Hematopoietic multipotent progenitor cell treated with erythropoietin and hydrocortisone succinate and interleukin-3 and kit ligand, for 15 days (in vitro differentiated cells): ENCODE data around the gene GJA1.
"Not testable (repeated sequence)": the region's sequence is repeated elsewhere in the genome, so short reads cannot be mapped to it uniquely, and the experiment has no call there.

ENCODE experiments used
- DNase-seq: peaks from one replicate; pipeline ENCODE4 v3.0.0-alpha.2; 2015; ENCODE audit warnings: low spot score

The GJA1 gene

DNA sequence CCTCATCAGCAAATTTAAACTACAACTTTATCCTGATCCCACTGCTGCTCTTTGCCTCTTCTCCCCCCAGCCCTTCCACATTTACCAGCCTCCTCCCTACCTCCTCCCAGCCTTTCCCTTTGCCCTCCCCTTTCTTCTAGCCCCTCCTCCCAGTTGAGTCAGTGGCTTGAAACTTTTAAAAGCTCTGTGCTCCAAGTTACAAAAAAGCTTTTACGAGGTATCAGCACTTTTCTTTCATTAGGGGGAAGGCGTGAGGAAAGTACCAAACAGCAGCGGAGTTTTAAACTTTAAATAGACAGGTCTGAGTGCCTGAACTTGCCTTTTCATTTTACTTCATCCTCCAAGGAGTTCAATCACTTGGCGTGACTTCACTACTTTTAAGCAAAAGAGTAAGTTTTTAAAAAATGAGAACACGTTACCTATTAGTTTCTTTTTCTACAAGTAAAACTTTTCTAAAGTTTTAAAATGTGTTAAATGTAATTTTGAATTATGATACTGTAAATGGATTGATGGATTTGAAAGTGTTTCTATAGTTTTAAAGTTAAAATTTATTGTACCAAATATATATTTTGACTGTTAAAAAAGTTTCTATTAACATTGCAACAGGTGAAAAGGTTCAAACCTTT, at the start of gene GJA1:
TSS of gene GJA1 (plus strand) at position 203 of the 626 bp plus-strand sequence. CDS start 11,202 bp downstream, outside the sequence.
- no peak for DNase-seq

DNA sequence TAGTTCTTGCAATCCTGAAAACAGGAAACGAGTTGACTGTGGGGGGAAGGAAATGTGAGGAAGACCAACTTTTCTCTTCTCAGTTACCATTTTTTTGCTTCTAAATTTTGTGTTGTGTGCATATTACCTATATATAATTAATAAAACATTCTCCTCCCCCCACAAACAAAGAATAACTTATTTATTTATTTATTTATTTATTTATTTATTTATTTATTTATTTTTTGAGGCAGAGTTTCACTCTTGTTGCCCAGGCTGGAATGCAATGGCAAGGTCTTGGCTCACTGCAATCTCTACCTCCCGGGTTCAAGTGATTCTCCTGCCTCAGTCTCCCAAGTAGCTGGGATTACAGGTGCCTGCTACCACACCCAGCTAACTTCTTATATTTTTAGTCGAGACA, 48.9 kb upstream of the GJA1 start:
- DNase-seq, result not testable (repeated sequence)

DNA sequence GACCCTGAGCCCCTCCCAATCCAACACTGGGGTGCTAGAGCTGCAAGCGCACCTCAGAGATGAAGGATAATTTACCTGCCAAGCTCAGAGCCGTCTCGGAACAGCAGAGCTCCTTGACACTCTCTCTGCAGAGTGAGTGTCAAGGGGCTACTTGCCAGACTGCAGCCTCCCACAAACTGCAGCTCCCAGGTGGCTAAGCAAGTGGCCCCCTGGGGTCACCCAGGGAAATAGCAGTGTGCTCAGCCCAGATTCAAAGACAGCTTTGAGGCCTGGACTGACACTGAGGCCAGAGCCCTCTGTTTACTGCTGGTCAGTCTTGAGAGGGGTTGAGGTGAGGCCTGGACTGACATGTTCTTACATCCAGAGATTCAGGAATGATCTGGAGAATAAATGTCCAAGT, 46.0 kb upstream of the GJA1 start:
- DNase-seq, result no peak

DNA sequence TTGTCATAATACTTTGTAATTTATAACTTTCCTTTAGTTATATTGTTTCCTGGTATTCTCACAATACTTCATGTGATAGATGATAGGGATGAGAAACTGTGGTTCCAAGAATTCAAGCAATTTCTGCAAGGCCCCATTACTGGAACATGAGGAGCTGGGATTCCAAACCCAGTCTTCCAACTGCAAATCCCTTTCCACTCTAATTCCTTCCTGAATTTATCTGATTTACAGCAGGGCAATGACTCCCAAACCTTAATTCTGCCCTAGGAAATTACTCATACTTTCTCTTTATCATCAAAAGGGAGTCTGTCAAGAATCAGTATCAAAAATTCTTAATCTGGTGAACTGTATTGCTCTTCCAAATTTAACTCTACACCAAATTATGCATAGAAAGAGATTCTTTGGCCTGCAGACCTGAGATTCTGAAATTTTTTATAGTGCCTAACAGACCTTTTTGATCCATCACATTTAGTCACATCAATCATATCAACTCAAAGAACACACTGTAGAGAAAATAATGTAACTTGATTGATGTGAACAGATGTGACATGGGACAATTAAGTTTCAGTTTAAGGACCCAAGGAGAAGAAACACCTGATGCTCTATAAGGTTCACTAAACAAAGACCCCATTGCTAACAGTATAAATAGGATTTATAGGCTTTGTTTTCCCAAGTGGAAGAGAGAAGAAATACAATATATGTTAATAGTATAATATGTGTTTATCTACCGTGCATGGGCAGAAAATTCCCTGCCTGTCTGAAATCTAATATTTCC, 41.5 kb upstream of the GJA1 start:
- no peak for DNase-seq

DNA sequence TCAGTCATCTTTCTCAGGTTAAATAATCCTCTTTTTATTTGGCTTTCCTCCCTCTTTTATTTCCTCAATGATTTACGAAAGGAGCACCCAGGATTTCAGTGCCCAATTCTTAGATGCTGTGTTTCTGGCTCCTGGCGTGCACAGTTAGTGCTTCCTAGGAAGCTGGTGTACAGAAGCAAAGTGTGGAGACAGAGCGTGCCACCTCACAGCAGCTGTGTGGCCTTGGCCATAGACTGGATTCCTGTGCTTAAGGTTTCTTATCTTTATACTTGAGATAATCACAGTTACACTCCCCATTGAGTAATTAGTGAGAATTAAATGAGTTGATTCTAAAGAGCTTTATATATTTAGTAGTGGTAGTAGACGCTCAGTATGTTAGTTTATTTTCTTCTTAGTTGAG, 39.7 kb upstream of the GJA1 start:
- DNase-seq, result no peak

DNA sequence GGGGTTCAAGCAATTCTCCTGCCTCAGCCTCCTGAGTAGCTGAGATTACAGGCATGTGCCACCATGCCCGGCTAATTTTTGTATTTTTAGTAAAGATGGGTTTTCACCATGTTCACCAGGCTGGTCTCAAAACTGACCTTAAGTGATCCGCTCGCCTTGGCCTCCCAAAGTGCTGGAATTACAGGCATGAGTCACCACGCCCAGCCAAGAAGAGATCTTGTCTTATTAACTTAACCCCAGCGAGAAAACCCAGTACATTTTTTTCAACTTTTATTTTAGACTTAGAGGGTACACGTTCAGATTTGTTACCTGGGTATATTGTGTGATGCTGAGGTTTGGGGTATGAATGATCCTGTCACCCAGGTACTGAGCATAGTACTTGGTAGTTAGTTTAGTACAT, 38.3 kb upstream of the GJA1 start:
- DNase-seq, result not testable (repeated sequence)

DNA sequence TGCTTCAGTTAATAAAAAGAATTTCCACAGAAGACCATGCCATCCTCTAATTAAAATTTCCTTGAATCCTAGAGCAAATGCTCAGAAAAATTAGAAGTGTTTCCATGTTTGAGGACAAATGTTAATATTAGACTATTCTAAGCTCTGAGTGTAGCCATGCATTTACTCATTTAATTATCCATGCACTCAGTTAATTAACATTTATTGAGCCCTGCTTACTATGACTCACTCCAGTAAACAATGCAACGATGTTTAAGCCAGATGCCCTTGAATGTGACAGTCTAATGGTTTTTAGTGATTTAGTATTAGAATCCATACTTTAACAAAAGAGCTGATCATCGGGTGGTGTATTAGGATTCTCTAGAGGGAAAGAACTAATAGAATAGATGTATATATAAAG, 37.3 kb upstream of the GJA1 start:
- DNase-seq, result no peak

DNA sequence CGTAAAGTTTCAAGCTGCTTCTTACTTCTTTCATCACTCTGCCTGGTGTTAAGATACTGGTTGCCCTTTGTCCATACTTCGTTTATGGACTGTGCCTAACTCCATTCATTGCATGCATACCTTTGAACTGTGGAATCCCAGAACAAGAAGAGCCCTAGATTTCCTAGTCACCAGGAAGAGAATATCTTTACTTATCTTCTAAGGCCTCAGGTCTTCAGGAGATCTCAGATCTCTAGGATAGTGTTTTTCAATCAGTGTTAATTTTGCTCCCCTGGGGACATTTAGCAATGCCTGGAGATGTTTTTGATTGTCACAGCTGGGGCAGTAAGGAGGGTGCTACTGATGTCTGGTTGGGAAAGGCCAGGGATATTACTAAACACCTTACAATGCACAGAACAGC, 35.5 kb upstream of the GJA1 start:
- no peak for DNase-seq

DNA sequence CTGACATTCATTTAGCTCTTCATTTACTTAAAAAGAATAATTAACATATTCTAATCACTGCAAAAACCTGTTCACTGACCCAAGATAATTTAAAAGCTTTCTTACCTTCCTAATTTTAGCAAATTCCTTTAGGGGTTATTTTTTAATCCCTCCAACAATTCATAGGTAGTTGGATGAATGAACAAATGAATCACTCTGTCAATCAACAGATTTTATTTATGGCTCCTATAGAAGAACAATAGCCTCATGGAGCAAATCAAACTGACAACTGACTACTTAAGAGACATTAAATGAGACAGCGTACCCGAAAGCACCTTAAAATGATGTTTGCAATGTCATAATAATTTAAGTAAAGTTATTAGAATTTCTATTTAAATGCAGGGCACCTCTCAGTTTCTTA, 31.5 kb upstream of the GJA1 start:
- no peak for DNase-seq

DNA sequence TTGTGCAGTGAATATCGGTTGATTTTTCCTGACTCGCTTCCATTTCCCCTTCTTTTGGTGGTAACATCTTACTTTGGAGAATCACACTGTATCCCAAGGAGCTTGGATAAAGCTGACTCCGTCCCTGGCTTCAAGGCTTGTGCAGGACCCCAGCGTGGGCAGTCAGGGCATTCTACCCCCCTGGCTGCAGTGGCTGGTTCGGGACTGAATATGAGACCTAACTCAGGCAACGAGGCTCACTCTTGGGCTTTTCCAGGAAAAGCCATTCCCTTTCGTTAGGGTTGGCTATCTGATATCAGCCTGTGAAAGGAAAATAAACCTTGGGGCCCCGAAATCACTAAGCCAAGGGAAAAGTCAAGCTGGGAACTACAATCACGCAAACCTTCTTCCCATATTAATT, 30.1 kb upstream of the GJA1 start:
- DNase-seq, result no peak

DNA sequence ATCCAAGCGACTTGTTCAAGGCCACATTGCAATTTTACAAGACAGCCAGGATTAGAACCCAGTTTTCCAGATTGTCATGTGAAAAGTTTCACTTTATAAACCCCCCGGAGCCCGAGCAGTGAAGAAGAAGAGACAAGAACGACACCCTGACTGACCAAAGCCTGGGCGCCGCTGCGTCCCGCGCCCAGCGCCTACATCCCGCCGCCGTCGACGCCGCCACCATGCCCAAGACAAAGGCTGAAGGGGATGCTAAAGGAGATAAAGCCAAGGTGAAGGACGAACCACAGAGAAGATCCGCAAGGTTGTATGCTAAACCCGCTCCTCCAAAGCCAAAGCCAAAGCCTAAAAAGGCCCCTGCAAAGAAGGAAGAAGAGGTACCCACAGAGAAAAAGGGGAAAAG, 27.1 kb upstream of the GJA1 start:
- no peak for DNase-seq

DNA sequence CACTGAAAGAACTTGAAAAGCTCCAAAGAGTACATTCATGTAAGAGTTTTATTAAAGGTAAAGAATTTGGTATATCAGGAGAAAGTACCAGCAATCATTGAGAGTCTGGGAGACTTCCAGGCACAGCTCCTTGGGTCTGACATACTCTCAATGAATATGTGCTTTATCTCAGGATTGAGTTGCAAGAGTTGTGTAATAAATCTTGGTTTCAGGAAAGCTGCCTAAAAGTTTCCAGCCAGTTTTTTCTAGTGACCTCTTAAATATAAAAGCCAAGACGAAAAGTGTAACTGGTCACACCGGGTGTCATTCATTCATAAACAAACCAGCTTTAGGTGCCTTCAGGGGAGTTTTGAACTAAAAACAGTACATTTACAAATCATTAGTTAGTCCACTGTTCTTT, 21.6 kb upstream of the GJA1 start:
- DNase-seq, result no peak

DNA sequence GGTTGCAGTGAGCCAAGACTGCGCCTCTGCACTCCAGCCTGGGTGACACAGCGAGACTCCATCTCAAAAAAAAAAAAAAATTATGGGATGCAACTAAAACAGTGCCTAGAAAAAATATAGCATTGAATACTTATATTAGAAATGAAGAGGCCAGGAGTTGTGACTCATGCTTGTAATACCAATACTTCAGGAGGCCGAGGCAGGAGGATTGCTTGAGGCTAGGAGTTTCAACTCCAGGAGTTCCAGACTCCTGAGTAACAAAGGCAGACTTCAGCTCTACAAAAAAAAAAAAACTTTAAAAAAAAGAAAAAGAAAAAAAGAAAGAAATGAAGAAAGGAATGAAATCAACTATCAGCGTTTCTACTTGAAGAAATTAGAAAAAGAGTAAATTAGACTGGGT, 17.1 kb upstream of the GJA1 start:
- DNase-seq, result no peak

DNA sequence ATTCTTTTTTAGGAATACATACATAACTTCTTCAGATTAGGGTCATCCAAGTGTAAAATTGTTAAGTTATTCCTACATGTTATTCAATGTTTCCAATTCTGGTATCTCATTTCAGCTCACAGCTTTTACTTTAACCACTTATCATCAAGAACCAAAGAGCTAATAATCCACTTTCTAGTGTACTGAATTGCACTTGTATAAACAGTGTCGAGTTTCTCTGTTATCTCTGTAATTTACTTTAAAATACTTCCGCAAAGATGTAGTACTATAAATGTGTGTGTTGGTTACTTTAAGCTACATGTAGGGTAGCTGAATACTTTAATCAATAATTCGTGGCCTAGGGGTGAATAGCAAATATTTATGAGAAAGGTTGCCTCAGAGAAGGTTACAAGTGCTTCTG, 8.8 kb upstream of the GJA1 start:
- no peak for DNase-seq

DNA sequence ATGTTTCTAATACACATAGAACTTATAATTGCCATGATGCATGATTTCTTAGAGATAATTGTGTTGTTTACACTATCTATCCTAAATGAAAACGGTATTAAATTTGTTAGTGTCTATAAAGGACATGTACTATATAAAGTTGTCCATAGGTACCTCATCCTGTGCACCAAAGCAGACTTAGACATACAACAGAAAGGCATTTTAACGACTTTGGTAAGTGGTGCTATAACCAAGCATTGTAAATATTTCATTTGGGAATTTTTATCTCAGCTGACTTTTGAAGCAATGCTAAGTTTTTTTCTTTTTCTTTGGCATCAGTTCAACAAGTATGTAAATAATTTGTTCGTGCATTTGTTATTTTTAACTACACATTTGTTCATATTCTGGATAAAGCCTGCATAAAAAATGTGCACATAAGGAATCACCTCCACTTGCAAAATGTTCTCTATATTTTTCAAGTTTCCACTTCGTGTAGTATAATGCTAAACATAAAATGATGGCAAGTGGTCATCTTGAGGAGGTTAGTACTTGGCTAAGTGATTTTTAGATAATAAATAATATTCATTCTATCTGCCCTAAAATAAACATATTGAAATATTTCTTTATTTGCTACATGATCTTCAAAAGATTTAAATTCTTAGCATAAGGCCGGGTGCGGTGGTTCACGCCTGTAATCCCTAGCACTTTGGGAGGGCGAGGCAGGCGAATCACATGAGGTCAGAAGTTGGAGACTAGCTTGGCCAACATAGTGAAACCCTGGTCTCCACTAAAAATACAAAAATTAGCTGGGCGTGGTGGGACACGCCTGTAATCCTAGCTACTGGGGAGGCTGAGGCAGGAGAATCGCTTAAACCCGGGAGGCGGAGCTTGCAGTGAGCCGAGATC, 6.3 kb upstream of the GJA1 start:
- no peak for DNase-seq

DNA sequence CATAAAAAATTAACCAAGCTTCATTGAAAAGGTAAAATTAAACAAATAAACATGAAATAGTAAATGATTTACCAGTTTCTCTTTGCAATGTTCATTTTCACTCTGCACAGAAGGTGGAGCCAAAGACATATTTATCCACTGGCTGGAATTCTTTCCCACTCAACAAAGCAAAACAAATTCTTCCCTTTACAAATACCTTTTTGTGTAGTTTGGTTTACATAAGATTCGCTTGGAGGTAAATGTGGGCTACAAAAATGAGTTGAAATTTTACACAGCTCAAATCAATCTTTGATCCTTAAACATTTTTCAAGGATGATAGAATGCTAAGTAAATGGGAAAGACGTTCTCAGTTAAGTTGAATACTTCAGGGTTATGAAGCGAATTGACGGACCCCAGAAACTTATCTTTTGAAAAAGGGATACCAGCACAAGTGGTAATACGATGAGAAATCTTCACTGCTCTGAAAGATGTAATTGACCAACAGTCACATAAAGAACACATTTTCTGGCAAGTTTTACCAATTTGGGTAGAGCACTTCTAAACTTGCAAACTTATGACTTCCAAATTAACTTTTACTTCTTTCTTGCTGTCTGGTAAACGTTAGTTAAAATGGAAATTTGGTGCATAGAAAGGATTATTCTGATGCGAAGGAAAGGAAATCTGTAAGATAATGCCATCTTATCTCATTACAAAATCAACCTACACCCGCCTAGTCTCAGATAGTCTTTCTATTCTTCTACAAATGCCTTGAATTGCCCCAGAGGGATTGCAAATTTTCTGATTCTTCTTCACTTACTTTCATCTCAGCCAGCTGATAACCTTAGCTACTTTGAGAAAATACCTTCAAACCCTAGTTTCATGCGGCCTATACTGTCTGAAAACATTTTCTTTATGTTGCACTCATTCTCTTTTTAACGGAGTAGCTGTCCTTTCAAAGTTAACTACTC, 4.7 kb upstream of the GJA1 start:
- DNase-seq, result no peak

DNA sequence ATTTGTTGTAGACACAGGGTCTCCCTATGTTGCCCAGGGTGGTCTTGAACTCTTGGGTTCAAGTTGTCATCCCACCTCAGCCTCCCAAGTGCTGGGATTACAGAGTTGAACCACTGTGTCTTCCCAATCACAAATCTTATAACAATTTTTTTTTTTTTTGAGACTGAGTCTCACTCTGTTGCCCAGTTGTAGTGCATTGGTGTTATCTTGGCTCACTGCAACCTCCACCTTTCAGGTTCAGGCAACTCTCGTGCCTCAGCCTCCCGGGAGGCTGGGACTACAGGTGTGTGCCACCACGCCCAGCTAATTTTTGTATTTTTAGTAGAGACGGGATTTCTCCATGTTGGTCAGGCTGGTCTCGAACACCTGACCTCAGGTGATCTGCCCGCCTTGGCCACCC, 3.7 kb upstream of the GJA1 start:
- DNase-seq, result not testable (repeated sequence)

DNA sequence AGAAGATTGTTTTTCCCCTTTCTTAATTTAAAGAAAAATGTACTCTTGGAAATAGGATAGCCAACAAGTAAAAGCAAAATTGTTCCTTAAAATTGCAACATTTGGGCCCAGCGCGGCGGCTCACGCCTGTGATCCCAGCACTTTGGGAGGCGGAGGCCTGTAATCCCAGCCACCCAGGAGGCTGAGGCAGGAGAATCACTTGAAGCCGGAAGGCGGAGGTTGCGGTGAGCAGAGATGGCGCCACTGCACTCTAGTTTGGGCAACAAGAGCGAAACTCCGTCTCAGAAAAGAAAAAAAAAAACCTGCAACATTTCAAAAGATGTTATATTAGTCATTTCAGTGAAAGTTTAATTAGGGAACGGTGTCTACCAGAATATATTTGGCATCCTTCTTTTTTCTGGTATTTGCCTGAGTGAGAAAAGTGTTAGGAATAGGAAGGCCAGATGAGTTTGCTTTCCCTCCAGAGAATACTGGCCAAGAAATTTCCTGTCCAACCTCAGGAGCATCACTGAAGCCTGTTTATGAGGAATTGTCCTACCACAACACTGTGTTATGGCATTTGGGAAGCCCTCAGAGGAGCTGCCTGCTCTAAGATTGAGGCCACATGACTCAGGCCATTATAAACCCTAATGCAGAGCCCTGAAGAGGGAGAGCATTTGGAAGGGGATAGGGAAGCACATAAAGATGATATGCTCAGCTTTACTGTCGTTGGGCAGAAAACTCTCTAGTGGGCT, 1.2 kb upstream of the GJA1 start:
- DNase-seq, result no peak

DNA sequence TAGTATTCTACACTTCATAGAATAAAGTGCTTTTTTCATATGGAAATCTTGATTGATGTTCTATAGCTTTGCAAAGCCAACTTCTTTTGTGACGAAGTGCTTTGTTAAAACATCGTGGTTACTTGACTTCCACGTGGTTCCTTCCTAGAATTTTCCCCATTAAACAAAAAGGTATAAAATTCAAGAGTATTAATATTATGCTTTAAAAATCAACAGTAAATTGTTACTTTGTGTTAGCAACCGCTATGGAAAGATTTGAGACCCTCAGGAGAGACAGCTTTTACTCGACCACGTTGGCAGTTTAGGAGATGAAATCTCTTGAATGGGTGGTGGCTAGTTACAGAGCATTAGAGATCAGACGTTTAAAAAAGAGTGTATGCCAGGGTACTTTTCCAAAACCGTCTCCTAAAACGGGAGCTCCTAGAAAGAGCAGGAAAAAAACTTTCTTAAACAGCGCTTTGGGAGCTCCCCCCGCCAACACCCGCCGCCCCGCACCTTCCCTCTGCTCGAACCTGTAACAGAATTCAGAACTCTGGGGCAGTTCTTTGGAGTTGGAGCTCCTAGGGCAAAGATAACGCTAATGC, 920 bp downstream of the GJA1 start:
- DNase-seq, result no peak

DNA sequence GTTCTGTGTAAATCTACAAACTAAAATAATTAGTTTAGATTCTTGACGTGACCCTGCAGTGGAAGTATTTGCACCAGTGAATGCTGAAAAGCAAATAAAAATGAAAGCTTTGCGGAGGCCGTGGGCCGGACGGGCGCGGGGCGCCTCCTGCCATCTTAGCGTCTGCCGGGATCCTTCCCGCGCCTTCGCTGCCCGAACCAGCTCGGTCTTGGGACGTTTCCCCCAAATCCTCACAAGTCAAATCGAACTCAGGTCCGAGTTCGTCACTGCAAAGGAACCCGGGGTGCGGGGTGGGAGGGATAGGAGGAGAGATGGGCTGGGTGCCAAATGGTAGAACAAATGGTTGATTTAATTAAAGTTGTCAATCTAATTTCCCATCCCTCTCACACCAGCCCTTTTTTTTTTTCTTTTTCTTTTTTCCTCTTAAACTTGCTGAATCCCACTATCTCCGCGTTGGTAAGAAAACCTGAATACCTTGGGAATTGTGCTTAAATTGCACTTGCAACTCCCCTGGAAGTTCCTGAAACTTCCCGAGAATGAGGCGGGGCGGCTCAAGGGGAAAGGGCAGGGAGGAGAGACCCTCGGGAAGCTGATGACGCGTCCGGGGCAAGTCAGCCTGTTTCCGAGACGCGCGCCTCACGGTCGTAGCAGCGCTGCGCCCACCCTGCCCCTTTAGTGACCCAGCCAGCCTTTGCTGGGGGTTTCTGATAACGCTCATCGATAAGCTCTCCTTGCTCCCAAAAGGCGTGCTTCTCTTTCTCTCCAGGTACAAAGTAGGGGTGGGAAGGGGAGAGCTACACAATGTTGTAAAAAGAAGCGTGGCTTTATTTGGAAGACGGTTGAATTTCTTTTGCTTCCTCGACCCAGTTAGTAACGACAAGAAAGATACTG, 1.8 kb downstream of the GJA1 start:
- DNase-seq, result no peak
